AG08395 (cell line): Measurements from ENCODE around the gene SDK1.

Experiments used
- DNase-seq: peaks from one replicate; pipeline ENCODE4 v3.0.0; 2012; ENCODE audit warnings: mixed read lengths, low spot score

The SDK1 gene

DNA sequence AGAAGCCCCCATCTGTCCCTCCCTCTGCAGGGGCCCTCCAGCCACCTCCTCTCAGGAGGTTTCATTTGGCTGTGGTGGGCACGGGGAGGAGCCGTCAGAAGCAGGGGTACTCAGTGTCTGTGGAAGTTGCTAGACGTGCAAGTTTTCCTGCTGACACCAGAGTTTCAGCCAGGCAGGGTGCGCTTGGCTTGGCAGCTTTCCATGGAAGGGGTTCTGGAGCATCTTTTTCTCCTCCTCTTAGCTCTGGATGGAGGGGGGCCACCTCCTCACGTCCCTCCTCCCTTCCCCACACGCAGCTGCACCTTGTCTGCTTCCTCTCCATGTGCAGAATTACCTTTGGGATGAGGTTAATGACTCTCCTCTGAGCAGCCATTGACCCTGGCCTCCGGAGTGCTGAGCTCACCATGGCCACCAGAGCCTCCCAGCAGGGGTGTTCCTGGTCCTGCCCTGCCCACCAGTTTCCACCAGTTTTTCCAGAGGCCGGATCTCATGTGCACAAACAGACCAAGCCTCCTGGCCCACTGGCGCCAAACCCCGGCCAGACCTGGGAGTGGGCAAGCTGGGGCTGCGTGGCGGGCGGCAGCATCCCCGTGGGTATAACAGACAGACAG lies 801.3 kb downstream of the SDK1 start:
- no peak for DNase-seq

DNA sequence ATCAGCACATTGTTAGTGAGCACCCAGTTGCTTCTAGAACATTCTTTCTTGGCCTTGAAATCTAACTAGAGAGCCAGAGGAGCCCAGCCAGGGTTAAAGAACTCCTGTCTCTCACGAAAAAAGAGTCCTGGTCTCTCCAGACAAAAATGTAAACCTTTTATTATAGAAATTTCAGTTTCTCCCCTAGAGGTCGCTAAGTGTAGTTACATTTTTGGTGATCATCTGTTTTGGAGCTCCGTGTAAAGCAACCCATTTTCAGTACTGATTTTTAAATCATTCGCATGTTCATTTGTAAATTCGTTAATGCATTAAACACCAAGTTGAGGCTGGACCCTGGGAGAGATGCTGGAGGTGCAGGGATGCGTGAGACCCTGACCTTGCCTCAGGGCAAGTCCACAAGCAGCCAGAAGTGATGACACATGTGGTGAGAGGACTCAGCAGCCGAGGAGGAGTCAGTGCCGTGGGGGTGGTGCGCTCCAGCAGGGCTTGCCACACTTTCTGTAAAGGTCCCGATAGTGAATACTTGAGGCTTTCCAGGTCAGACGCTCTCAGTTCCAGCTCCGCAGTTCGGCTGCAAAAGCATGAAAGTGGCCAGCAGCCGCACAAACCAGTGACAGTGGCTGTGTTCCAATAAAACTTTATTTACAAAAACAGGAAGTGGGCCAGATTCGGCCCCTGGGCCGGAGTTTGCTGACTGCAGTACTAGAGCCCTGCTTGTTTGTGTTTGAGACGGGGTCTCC lies 802.5 kb downstream of the SDK1 start:
- no peak for DNase-seq

GRCh38 chr7:4107839-4108238 lies 806.8 kb downstream of the SDK1 start:
- DNase-seq = no peak

DNA sequence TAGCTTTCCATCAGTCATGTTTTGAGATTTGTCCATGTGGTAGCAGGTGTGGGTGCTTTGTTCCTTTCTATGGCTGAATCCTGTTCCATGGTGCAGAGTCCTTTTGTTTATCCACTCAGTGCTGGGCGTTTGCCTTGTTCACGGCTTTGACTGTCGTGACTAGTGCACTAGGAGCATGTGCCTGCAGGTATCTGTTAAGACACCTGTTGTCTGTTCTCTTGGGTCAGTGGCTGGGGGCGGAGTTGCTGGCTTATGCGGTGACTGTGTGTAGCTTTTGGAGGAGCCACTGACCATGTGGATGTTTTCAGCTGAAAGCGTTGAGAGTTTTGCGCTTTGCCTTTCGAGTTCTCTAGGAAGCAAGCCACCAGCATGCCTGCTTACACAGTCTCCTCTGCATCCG lies 807.9 kb downstream of the SDK1 start:
- no peak for DNase-seq

- DNase-seq = no peak
These were observed 808.5 kb downstream of the SDK1 start for GRCh38 chr7:4109481-4110110.

DNA sequence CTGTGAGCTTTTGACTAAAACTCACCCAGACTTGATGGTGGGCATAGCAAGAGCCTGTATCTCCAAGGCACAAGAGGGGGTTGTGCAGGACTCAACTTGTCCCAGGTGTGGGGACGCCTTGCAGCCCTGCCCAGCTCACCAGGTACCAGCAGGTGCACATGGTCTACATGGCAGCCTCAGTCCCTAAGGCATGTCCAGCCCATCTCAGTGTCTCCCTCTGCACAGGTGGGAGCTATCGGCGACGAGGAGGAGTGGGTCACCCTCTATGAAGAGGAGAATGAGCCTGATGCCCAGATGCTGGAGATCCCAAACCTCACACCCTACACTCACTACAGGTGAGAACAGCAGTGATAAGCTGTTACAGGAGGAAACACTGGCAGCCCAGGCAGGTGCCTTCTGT lies 809.4 kb downstream of the SDK1 start:
- DNase-seq = no peak

GRCh38 chr7:4111166-4111565 lies 810.1 kb downstream of the SDK1 start:
- DNase-seq = no peak

DNA sequence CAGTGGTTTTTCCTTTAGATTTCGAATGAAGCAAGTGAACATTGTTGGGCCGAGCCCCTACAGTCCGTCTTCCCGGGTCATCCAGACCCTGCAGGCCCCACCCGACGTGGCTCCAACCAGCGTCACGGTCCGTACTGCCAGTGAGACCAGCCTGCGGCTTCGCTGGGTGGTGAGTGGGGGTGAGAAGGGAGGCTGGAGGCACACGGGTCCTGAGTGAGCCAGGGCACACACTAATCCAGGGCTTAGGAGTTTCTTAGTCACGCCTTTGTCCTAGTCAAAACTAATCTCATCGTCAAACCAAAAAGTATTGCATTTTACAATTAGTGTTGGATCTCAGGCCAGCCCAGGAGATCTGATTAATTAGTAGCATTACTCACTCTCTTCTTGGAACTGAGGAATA lies 812.2 kb downstream of the SDK1 start:
- DNase-seq = no peak

DNA sequence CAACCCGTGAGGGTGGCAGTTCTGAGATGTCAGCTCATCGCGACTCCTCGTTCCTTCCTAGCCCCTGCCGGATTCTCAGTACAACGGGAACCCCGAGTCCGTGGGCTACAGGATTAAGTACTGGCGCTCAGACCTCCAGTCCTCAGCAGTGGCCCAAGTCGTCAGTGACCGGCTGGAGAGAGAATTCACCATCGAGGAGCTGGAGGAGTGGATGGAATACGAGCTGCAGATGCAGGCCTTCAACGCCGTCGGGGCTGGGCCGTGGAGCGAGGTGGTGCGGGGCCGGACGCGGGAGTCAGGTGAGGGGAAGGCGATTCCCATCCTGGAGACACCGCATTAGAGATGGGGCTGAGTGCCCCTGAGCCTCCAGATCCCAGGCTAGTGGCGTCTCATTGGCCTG lies 812.9 kb downstream of the SDK1 start:
- DNase-seq = no peak

- DNase-seq = no peak
These were observed 814.4 kb downstream of the SDK1 start for GRCh38 chr7:4115442-4115841.

- no peak for DNase-seq
These were observed 815.0 kb downstream of the SDK1 start for GRCh38 chr7:4115941-4116610.

DNA sequence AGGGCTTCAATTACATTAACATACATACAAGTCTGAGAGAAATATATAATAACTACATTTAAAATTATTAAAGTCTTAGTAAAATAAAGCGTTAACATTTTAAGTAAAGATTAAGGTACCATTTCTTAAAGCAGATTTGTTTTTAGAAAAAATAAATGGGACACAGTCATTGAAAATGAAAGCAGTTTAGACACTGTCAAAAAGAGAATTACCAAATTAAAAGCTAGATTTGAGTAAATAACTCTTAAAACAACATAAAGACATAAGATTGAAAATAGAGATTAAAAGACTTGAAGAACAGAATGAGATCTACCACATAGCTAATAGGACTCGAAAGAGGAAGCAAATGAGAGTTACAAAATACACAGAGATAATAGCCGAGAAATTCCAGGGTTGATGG lies 818.8 kb downstream of the SDK1 start:
- no peak for DNase-seq

DNA sequence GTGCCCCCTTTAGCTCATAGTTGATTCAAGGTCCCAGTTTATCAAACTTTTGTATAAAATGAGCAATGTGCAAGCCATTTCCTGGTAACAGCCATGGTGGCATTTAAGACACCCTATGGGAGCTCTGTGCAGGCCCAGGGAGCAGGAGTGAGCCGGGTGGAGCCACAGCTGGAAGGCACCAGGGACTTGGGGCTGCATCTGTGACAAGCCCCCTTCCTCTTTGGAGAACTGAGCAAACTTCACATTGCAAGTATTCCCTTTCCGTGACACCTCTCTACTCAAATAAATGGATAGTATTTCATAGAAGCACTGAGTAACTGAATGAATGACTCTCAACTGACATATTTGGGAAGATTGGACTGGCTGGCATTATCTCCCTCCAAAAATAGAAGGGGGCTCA lies 822.3 kb downstream of the SDK1 start:
- no peak for DNase-seq

GRCh38 chr7:4123823-4124222 lies 822.8 kb downstream of the SDK1 start:
- no peak for DNase-seq

DNA sequence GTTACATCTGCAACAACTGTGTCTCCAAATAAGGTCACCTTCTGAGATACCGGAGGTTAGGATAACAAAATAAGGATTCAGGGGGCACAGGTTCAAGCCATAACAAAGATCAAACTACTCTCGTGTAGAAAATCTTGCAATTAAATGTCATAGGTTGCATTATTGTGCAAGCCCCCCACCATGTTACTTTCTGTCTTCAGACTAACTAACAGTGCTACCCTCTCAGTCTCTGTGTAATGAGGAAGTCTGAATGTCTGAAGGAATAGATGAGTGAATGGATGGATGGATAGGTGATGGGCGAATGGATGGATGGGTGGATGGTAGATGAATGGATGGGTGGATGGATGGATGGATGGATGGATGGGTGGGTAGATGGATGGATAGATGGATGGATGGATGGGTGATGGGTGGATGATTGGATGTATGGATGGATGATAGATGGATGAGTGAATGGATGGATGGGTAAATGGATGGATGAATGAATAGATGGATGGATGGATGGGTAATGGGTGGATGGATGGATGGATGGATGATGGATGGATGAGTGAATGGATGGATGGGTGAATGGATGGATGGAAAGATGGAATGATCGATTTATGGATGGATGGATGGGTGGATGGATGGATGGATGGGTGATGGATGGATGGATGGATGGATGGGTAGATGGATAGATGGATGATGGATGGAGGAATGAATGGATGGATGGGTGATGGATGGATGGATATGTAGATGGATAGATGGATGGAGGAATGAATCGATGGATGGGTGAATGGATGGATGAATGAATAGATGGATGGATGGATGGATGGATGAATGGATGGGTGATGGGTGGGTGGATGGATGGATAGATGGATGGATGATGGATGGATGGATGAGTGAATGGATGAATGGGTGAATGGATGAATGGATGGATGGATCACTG lies 823.8 kb downstream of the SDK1 start:
- no peak for DNase-seq

GRCh38 chr7:4127909-4128560 lies 827.0 kb downstream of the SDK1 start:
- DNase-seq = no peak

- no peak for DNase-seq
These were observed 828.5 kb downstream of the SDK1 start for GRCh38 chr7:4129481-4130122.

DNA sequence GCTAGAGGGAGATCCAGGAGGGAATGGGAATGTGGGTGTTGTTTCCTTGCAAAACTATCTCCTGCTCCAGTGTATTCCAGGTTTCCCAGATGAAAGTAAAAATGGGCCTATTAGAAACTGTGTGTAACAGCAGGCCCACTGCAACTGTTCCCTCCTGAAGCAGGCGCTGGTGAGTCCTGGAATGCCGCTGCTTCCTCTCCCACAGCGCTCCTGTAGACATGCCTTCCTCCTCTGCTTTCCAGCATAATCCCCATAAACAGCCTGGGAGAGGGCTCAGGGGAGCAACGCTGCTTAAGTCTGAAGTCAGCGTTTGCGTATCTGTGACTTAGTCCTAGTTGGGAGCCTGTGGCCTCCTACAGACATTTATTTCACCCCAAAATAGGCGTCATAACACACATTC lies 830.0 kb downstream of the SDK1 start:
- no peak for DNase-seq

- DNase-seq = no peak
These were observed 831.2 kb downstream of the SDK1 start for GRCh38 chr7:4132221-4132620.

DNA sequence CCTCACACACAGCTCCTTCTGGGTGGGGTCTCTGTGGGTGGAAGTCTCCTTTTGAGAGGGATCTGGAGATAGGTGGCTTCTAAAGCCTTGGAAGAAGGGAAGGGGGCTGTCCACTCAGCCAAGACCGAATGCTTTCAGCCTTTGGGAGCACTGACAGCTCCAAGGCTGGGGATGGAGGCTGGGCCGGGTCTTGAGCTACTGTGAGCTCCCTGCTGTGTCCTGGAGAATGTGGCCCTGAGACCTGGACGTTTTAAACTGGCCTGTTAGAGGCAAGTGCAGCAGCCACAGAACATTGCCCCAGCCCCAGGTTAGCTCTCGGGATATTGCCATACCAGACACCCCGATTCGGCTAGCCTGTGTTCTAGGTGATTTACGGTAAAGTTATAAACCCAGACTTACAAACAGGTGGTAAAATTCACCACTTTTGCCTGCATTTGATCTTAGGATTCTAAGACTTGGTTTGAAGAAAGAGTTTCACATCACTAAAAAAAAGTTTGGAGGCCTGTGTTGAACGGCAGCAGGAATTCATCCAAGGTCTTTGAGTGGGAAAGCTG lies 832.5 kb downstream of the SDK1 start:
- no peak for DNase-seq

- no peak for DNase-seq
These were observed 833.2 kb downstream of the SDK1 start for GRCh38 chr7:4134204-4134603.
